ENCODE data around the gene FER1L5.

Gene FER1L5

GRCh38 chr2:96683972-96684820 lies 41.6 kb downstream of the FER1L5 start:
- Histone ChIP-seq H3K9me3 (ENCODE audit: control insufficient read depth, low read depth, low read length) (no peaks in the 10 kb centered on the region), H3K9ac (ENCODE audit: low read length) (no peak overlapping the region), H3K27me3 (ENCODE audit: control insufficient read depth, insufficient read depth, low read length) (no peaks in the 10 kb centered on the region), H3K4me3 (ENCODE audit: low read length) (no peak overlapping the region), H3K27ac (ENCODE audit: low read length) (no peak overlapping the region), H3K4me1 (ENCODE audit: control insufficient read depth, low read depth, low read length) (peaks cover 7% of the 10 kb centered on the region), H3K36me3 (ENCODE audit: control insufficient read depth, low read depth, low read length) (no peaks in the 10 kb centered on the region)

GRCh38 chr2:96684883-96685576 lies 42.5 kb downstream of the FER1L5 start:
- H3K36me3 ChIP-seq (ENCODE audit: control insufficient read depth, low read depth, low read length) = no peaks in the 10 kb centered on the region
- H3K9ac ChIP-seq (ENCODE audit: low read length) = no peak overlapping the region
- peaks cover under 1% of the 10 kb centered on the region for H3K4me1 ChIP-seq (ENCODE audit: control insufficient read depth, low read depth, low read length)
- H3K27ac ChIP-seq (ENCODE audit: low read length) = no peak overlapping the region
- H3K4me3 ChIP-seq (ENCODE audit: low read length) = no peak overlapping the region
- no peaks in the 10 kb centered on the region for H3K9me3 ChIP-seq (ENCODE audit: control insufficient read depth, low read depth, low read length)
- no peaks in the 10 kb centered on the region for H3K27me3 ChIP-seq (ENCODE audit: control insufficient read depth, insufficient read depth, low read length)

DNA sequence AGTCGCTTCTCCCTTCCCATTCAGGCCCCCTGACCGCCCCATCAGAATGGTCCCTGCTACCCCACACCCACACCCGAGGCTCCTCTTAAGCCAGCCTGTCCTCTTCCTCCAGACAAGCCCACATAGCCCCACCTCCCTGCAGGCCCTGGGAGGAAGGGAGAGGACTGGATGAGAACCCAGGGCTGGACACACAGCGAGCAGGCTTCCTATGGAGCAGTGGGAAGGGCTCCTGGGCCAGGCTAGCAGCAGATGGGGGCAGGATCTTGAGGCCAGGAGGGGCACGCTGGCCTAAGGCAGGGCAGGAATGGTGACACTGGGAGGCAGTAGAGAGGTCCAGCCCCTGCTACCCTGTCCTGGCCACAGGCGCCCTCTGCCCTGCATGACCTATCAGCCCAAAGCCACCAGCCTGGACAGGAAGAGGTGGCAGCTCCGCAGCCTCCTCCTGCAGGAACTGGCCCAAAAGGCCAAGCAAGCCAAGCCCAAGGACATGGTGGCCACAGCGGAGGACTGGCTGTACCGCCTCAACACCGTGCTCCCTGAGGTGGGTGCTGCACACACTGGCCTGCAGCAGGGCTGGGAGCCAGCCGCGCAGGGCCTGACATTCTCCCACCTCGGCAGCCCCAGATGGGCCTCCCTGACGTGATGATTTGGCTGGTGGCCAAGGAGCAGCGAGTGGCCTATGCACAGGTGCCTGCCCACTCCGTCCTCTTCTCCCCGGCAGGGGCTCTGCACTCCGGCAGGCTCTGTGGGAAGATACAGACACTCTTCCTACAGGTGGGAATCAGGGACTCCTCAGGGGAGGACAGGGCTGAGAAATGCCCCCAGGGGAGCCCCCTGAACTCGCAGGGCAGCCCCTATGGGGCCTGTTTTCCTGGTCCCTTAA lies 43.3 kb downstream of the FER1L5 start:
- Histone ChIP-seq H3K9me3 (ENCODE audit: control insufficient read depth, low read depth, low read length) (no peaks in the 10 kb centered on the region), H3K27ac (ENCODE audit: low read length) (no peak overlapping the region), H3K36me3 (ENCODE audit: control insufficient read depth, low read depth, low read length) (no peaks in the 10 kb centered on the region), H3K9ac (ENCODE audit: low read length) (no peak overlapping the region), H3K4me1 (ENCODE audit: control insufficient read depth, low read depth, low read length) (no peaks in the 10 kb centered on the region), H3K4me3 (ENCODE audit: low read length) (no peak overlapping the region), H3K27me3 (ENCODE audit: control insufficient read depth, insufficient read depth, low read length) (no peaks in the 10 kb centered on the region)

DNA sequence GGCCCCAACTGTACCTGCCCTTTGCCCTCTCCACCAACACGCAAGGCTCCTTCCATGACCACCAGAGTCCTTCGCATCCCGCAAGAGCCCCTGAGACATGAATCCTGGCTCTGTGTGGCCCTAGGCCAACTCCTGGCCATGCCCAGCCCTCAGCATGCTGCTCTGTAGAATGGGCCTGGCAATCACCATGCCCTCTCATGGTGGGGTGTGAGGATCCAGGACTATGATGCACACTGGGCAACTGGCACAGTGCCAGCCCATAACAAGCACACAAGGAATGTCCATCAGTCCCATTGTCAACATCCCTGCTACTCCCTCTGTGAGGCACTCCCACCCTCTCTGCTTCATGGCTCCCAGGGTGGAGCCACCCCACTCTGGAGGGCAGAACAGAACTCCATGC lies 44.7 kb downstream of the FER1L5 start:
- Histone ChIP-seq H3K27ac (ENCODE audit: low read length) (no peak overlapping the region), H3K9ac (ENCODE audit: low read length) (no peak overlapping the region), H3K27me3 (ENCODE audit: control insufficient read depth, insufficient read depth, low read length) (no peaks in the 10 kb centered on the region), H3K4me1 (ENCODE audit: control insufficient read depth, low read depth, low read length) (no peaks in the 10 kb centered on the region), H3K36me3 (ENCODE audit: control insufficient read depth, low read depth, low read length) (no peaks in the 10 kb centered on the region), H3K9me3 (ENCODE audit: control insufficient read depth, low read depth, low read length) (no peaks in the 10 kb centered on the region), H3K4me3 (ENCODE audit: low read length) (no peak overlapping the region)

DNA sequence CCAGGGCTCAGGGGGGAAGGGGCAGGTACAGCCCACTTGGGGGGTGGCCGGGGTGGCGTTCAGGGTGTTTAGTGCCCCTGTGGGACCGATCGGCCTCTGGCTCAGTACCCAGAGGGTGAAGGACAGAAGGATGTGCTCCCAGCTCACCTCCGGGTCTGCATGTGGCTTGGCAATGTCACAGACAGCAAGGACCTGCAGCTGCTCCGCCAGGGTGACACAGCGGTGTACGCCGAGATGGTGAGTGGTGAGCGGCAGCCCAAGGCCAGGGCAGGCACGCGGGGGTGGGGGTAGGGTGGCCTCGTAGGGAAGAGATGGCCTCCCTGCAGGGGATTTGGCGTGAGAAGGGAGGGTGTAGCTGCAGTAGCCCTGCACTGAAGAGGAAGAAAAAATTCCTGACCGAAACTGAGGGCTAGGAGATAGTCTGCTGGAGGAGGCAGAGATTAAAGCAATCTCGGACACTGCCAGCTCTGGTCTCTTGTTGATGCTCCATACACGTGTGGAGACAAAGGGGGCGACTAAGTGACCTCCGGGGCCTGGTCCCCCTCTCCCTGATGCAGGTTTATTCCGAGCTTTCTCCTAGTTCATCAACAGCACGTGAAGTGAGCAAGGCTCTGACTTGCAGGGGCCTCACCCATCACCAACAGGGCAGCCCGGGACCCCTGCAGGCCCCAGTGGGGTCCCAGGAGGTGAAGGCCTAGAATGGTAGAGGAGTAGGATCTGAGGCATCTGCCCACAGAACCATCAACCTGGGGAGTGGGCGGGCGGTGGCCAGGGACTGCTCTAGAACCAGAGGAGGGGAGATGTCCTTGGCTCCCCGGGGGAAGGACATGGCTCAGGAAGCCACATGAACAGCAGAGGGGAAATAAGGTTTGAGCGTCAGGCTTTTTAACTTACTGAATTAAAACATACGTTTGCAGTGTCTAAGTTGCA lies 45.4 kb downstream of the FER1L5 start:
- no peaks in the 10 kb centered on the region for H3K4me1 ChIP-seq (ENCODE audit: control insufficient read depth, low read depth, low read length)
- H3K9ac ChIP-seq (ENCODE audit: low read length) = no peak overlapping the region

GRCh38 chr2:96688649-96689430 lies 46.3 kb downstream of the FER1L5 start:
- no peaks in the 10 kb centered on the region for H3K36me3 ChIP-seq (ENCODE audit: control insufficient read depth, low read depth, low read length)
- H3K4me1 ChIP-seq (ENCODE audit: control insufficient read depth, low read depth, low read length) = no peaks in the 10 kb centered on the region
- H3K9me3 ChIP-seq (ENCODE audit: control insufficient read depth, low read depth, low read length) = no peaks in the 10 kb centered on the region
- no peaks in the 10 kb centered on the region for H3K27me3 ChIP-seq (ENCODE audit: control insufficient read depth, insufficient read depth, low read length)
- H3K4me3 ChIP-seq (ENCODE audit: low read length) = no peak overlapping the region
- H3K27ac ChIP-seq (ENCODE audit: low read length) = no peak overlapping the region
- H3K9ac ChIP-seq (ENCODE audit: low read length) = no peak overlapping the region

More for the DNA sequence above, 45.4 kb downstream of the FER1L5 start:
- Histone ChIP-seq H3K27ac (ENCODE audit: low read length) (no peak overlapping the region), H3K9me3 (ENCODE audit: control insufficient read depth, low read depth, low read length) (no peaks in the 10 kb centered on the region), H3K4me3 (ENCODE audit: low read length) (no peak overlapping the region), H3K36me3 (ENCODE audit: control insufficient read depth, low read depth, low read length) (no peaks in the 10 kb centered on the region), H3K27me3 (ENCODE audit: control insufficient read depth, insufficient read depth, low read length) (no peaks in the 10 kb centered on the region)

DNA sequence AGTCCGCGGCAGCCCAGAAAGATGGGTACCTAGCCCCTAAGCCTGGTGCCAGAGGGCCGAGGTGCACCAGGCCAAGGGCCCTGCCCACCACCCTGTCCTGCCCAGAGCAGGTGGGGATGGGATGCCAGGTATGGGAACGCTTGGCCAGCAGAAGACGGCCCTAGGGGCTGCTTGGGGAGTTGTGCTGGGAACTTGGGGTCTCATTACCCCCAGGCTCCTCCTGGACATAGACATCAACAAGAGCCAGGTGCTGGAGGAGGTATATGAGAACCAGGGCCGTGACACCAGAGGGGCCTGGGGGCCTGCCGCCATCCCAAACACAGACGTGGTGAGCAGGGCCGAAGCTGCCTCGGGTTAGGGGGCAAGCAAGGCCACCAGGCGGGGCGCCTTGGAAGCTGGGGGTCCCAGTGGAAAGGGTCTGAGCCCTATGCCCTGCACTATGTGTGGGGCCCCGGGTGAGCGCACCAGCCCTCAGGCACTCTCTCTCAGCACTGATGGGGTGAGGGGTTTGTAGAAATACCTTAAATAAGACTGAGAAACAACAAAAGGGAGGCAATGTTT lies 46.9 kb downstream of the FER1L5 start:
- Histone ChIP-seq H3K9me3 (ENCODE audit: control insufficient read depth, low read depth, low read length) (no peaks in the 10 kb centered on the region), H3K9ac (ENCODE audit: low read length) (no peak overlapping the region), H3K36me3 (ENCODE audit: control insufficient read depth, low read depth, low read length) (no peaks in the 10 kb centered on the region), H3K27me3 (ENCODE audit: control insufficient read depth, insufficient read depth, low read length) (no peaks in the 10 kb centered on the region), H3K4me3 (ENCODE audit: low read length) (no peak overlapping the region), H3K4me1 (ENCODE audit: control insufficient read depth, low read depth, low read length) (no peaks in the 10 kb centered on the region), H3K27ac (ENCODE audit: low read length) (no peak overlapping the region)

DNA sequence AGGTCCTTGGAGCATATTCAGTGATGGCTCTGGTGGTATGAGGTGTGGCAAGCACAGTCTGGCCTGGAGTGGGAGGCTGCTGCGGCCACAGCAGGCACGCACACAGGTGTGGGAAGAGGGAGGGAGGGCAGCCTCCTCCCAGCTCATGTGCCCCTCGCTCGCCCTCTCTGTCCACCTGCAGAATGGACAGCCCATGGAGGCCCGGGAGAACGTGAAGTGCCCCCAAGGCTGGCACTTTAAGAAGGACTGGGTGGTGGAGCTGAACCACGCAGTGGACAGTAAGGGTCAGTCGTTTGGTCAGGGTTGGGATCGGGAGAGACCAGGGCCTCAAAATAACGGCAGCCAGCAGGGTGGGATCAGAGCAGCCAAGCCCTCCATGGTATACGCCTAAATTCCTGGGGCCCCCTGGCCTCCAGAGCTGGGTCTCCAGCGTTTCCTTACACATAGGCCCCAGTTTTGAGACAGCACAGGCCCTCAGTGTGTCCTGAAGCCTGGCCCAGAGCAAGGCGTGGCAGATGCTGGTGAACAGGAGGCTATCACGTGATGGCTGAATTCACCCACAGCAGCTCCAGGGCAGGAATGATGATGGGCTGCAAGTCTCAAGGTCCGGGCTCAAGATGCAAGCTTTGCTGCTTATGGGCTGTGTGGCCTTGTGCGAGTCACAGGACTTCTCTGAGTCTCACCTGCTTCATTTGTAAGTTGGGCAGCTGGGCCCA lies 47.9 kb downstream of the FER1L5 start:
- Histone ChIP-seq H3K9me3 (ENCODE audit: control insufficient read depth, low read depth, low read length) (no peaks in the 10 kb centered on the region), H3K9ac (ENCODE audit: low read length) (no peak overlapping the region)

DNA sequence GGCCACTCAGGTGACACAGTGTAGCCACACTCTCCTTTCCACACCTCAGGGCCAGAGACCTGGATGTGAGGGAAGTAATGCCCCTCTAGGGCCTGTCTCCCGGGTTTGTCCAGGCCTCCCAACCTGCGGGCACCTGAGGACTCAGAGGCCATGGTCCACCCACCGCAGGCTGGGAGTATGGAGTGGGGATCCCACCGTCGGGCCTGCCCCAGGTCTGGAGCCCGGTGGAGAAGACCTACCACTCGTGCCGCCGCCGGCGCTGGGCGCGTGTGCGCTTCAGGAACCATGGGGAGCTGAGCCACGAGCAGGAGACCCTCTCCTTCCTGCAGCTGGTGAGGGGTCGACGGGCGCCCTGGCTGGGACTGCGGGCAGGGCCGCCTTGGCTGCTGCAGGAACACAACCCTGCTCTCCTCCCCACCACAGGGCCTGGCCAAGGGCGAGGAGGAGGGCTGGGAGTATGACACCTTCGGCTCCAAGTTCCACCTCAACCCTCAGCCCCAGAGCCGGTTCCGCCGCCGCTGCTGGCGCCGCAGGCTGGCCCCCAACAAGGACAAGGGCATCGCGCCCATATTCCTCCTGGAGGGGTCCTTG lies 48.6 kb downstream of the FER1L5 start:
- no peaks in the 10 kb centered on the region for H3K9me3 ChIP-seq (ENCODE audit: control insufficient read depth, low read depth, low read length)
- H3K4me3 ChIP-seq (ENCODE audit: low read length) = no peak overlapping the region
- no peak overlapping the region for H3K27ac ChIP-seq (ENCODE audit: low read length)
- no peak overlapping the region for H3K9ac ChIP-seq (ENCODE audit: low read length)
- no peaks in the 10 kb centered on the region for H3K36me3 ChIP-seq (ENCODE audit: control insufficient read depth, low read depth, low read length)
- H3K4me1 ChIP-seq (ENCODE audit: control insufficient read depth, low read depth, low read length) = no peaks in the 10 kb centered on the region
- no peaks in the 10 kb centered on the region for H3K27me3 ChIP-seq (ENCODE audit: control insufficient read depth, insufficient read depth, low read length)

More for the DNA sequence above, 47.9 kb downstream of the FER1L5 start:
- Histone ChIP-seq H3K36me3 (ENCODE audit: control insufficient read depth, low read depth, low read length) (no peaks in the 10 kb centered on the region), H3K27ac (ENCODE audit: low read length) (no peak overlapping the region), H3K4me1 (ENCODE audit: control insufficient read depth, low read depth, low read length) (no peaks in the 10 kb centered on the region), H3K27me3 (ENCODE audit: control insufficient read depth, insufficient read depth, low read length) (no peaks in the 10 kb centered on the region), H3K4me3 (ENCODE audit: low read length) (no peak overlapping the region)

Data from iPS-18a (cell line).